GM21526 (cell line): ENCODE measurements around the gene GARNL3.

Experiments used
- ATAC-seq: cut with Tn5 transposase; IDR thresholded peaks from one replicate; pipeline ENCODE4 v1.9.1; 2021; ENCODE audit warnings: moderate library complexity; ENCODE audit not compliant: unreplicated experiment, low FRiP score

Gene GARNL3

DNA sequence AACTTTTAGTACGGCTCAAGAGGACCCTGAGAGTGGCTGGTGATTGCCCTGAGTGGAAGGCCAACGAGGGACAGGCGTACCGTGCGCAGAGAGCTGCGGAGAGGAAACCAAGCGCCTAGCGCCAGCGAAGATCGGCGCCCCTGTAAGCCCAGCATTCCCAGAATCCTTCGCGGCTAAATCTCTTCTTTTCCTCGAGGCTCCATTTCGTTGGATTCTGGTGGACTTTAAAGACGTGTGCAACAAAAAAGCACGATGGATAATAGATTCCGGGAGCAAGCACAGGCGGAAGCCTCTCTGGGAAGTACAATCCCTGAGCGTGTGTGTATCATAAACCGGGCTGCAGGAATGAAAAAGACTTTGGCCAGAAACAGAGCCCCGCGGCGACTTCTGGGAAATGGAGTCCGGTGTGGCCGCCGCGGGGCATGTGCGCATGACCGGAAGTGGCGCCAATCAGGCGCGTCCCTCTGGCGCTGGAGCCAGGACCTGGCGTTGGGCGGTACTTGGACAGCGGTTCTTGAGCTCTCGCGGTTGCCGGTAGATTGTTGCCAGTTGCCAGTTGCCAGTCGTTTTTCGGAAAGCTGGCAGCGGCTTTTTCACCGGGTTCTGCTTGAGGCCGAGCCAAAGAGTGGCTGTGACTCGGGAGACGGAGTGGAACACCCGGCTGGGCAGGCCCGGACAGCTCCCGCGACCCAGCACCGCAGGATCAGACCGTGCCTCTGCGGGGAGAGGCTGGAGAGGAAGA is 159.5 kb downstream of the GARNL3 start, which contains the start of gene ZNF79:
Gene ZNF79, plus strand, starts transcription at position 449 of the 742 bp plus-strand sequence. CDS start 406 bp downstream, outside the sequence.
- ATAC-seq, result peak; percentile 75

- peak; percentile 12 for ATAC-seq
These were observed 160.1 kb downstream of the GARNL3 start for GRCh38 chr9:127424676-127424999.

GRCh38 chr9:127426756-127427155 is 162.2 kb downstream of the GARNL3 start:
- no peak for ATAC-seq

DNA sequence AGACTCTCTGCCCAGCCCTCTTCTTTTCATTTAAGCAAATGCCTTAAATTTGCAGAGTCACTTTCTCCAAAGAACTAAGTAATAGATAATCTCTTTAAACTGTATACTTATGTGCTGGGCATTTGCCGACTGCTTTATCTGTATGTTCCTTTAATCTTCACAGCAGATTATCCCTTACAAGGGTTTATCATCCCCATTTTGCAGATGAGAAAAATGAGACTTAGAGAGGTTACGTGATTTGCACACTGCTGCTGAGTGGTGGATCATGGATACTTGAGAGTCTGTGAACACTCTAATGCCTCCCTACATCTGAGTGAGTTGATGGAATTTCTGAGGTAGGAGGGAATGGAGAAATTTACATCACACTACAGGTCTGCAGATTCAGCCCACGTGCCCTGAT is 163.8 kb downstream of the GARNL3 start:
- no peak for ATAC-seq

DNA sequence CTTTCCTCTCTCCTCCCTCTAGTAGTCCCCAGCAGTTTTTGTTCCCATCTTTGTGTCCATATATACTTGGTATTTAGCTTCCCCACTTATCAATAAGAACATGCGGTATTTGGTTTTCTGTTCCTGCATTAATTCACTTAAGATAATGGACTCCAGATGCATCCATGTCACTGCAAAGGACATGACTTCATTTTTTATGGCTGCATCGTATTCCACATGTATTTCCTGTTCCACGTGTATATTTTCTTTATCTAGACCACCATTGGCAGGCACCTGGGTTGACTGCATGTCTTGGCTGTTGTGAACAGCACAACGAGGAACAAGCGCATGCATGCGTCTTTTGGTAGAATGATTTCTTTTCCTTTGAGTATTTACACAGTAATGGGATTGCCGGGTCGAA is 165.8 kb downstream of the GARNL3 start:
- ATAC-seq, result no peak

GRCh38 chr9:127437497-127438264 is 173.1 kb downstream of the GARNL3 start:
- no peak for ATAC-seq

- ATAC-seq, result no peak
These were observed 173.8 kb downstream of the GARNL3 start for GRCh38 chr9:127438394-127438793.
